Heart left ventricle (tissue), 16 donors: Measurements from ENCODE around the gene JAG1. TPM values are rescaled to one million over a fixed set of nuclear protein-coding genes. Genes with fewer than 3 reads are reported as not detected.
A peak's percentile ranks its signal among the peaks of the same experiment; 100 is the strongest.

Experiments used
- ATAC-seq, 4 donors: fragments of 200-7000 bp; cut with Tn5 transposase; one replicate each; pipeline ENCODE4 v1.9.1; 2020 to 2022; ENCODE audit warnings: moderate library complexity in 4 of 4, mild to moderate bottlenecking in 3 of 4, moderate number of reproducible peaks in 1 of 4
- DNase-seq, 5 donors: peaks; one replicate each; pipeline ENCODE4 v3.0.0-alpha.2; 2020
- H3K27ac ChIP-seq, 12 donors: fragments of 200-600 bp; sonication (generic) in 4 of 12; one replicate each; pipeline versions ENCODE4 v1.5.0 to v1.8.0; 2016 to 2022; ENCODE audit warnings: mild to moderate bottlenecking in 2 of 12
- H3K27me3 ChIP-seq, 9 donors: fragments of 200-600 bp; sonication (generic) in 2 of 9; one replicate each; pipeline versions ENCODE4 v1.5.1 to v1.8.0; 2016 to 2022; ENCODE audit warnings: mild to moderate bottlenecking in 3 of 9
- H3K36me3 ChIP-seq, 9 donors: fragments of 200-600 bp; sonication (generic) in 2 of 9; one replicate each; pipeline versions ENCODE4 v1.5.0 to v1.8.0; 2018 to 2022; ENCODE audit warnings: mild to moderate bottlenecking in 2 of 9
- H3K4me1 ChIP-seq, 12 donors: fragments of 200-600 bp; sonication (generic) in 4 of 12; one replicate each; pipeline versions ENCODE4 v1.5.0 to v1.8.0; 2016 to 2022; ENCODE audit warnings: mild to moderate bottlenecking in 3 of 12
- H3K4me3 ChIP-seq, 12 donors: fragments of 200-600 bp; sonication (generic) in 4 of 12; one replicate each; pipeline versions ENCODE4 v1.5.0 to v1.8.0; 2017 to 2022; ENCODE audit warnings: mild to moderate bottlenecking in 9 of 12, moderate library complexity in 4 of 12
- H3K9me3 ChIP-seq, 12 donors: fragments of 200-600 bp; sonication (generic) in 4 of 12; one replicate each; pipeline versions ENCODE4 v1.5.0 to v1.8.0; 2016 to 2022; ENCODE audit warnings: mild to moderate bottlenecking in 1 of 12
- CTCF ChIP-seq, 12 donors: fragments of 200-600 bp; sonication (generic) in 4 of 12; IDR thresholded peaks; one replicate each; pipeline versions ENCODE4 v1.5.0 to v1.8.0; 2018 to 2022; ENCODE audit warnings: antibody characterized with exemption in 12 of 12, mild to moderate bottlenecking in 5 of 12
- POLR2A ChIP-seq, 2 donors: fragments of 450-650 bp; IDR thresholded peaks; one replicate each; pipeline ENCODE4 v1.6.1; 2017; ENCODE audit warnings: antibody characterized with exemption in 2 of 2, mild to moderate bottlenecking in 2 of 2, moderate library complexity in 2 of 2
- WGBS, 4 donors: extraction: QIAGEN DNeasy Blood & Tissue Kit in 2 of 4; methylation state at CpG; one replicate each; pipeline versions ENCODE4 v1.1.5 to v1.1.7; 2013 to 2018; 5-methylcytosine and 5-hydroxymethylcytosine counted together
- intact Hi-C, 10 donors: fragments of 100-400 bp; cut with DNase I; formaldehyde crosslinking; loops; one replicate each; pipeline versions ENCODE4 v1.11.1 to v1.14.2; 2022
- polyA plus RNA-seq, 2 donors: library from polyadenylated mRNA; stranded (reverse); fragments of 200-250 nt; gene quantifications; one replicate each; pipeline ENCODE4 v1.2.3, GENCODE V29; 2013
- total RNA-seq, 9 donors: library from RNA; depleted of rRNA in 2 of 9; stranded (reverse); fragments of >200 nt in 2 of 9; fragmentation: NEBNext Ultra II Directional in 3 of 9; extraction: Animal tissue kit (Norgen Biotek cat#: 25700) in 3 of 9; gene quantifications; one replicate each; pipeline versions ENCODE4 v1.1.0 to v1.2.4, GENCODE V29; 2016 to 2023
- donor health status: ischemic (EF 13 %, LVEDD 7.1; RV severe dilation, severe dysfunction).
- donor health status: healthy with polysubstance abuse.
- donor health status: DM: no; HTN: yes; CAD: no.
- donor health status: DM: no; HTN: no; CAD: no.
- donor health status: ischemic (EF 25% LVEDD 6.9; RV normal size, moderate dysfunction).
- donor health status: ischemic (EF 25% LVEDD 5.7; RV mildly dilated, moderate dysfunction).
- donor health status: healthy.
- donor health status: DM: yes; HTN: yes; CAD: no.
- donor health status: ischemic (EF 35%, LVEDD 5.7; RV mildly dilated, moderate dysfunction).
- donor health status: nonischemic (EF 11% LVEDD 7.7; RV severe dilation, severe dysfunction).
- donor health status: DM: yes; HTN: yes; CAD: no.
- donor health status: PGD.
- donor health status: ischemic (EF 29% LVEDD 5.4; RV normal size, mild dysfunction).
- donor health status: nonischemic (EF 23%, LVEDD 6.1; RV moderate dilation, normal function).

JAG1 gene
- total and polyA plus RNA-seq, 11 donors: 12.5 to 42.6 (median 24.9) TPM

GRCh38 chr20:10611357-10611756 is 62.4 kb downstream of the JAG1 start:
- intact Hi-C loops: loop anchor here in 2 of 10 donors (1.0 to 5.0 kb wide), 3 partner anchors 61 to 663 kb away; partner anchors contain the start of gene JAG1 (in 1 of the 2)
- no peak overlapping the region for H3K4me3 ChIP-seq
- ATAC-seq (peak in 3 of 4 donors; percentile 65 to 72 (median 66)), DNase-seq (peak; percentile 58 to 72 (median 69))
- peak overlapping the region in 6 of 12 donors; percentile 22 to 92 (median 74) for H3K27ac ChIP-seq
- no peaks in the 10 kb centered on the region for H3K27me3 ChIP-seq
- H3K4me1 ChIP-seq: peaks cover 0 to 32% (median 6%) of the 10 kb centered on the region in 12 donors
- 22 to 62% (median 43%) methylated on average over 1 of the region's 1 CpG for WGBS, 4 donors
- TF ChIP-seq POLR2A (IDR thresholded peaks at IDR 0.05) (no peak), CTCF (IDR thresholded peaks at IDR 0.05) (peak; percentile 32 to 69 (median 50))
- no peaks in the 10 kb centered on the region for H3K9me3 ChIP-seq
- H3K36me3 ChIP-seq: peaks cover 0 to 5% (median 0%) of the 10 kb centered on the region in 9 donors

- Histone ChIP-seq H3K9me3 (peaks cover 0 to 9% (median 0%) of the 10 kb centered on the region in 12 donors), H3K36me3 (peaks cover 0 to 5% (median 0%) of the 10 kb centered on the region in 9 donors), H3K4me1 (peaks cover 0 to 43% (median 6%) of the 10 kb centered on the region in 12 donors), H3K4me3 (no peak overlapping the region), H3K27me3 (no peaks in the 10 kb centered on the region), H3K27ac (peak overlapping the region in 11 of 12 donors; percentile 14 to 96 (median 78))
- ATAC-seq (peak; percentile 14 to 66 (median 60)), DNase-seq (peak; percentile 36 to 74 (median 50))
- intact Hi-C loops: loop anchor here in 1 of 10 donors (5.0 kb wide), 2 partner anchors 62 to 662 kb away; partner anchors contain the start of gene JAG1
- no peak for TF ChIP-seq CTCF (IDR thresholded peaks at IDR 0.05)
- TF ChIP-seq POLR2A (IDR thresholded peaks at IDR 0.05): no peak
- WGBS, 4 donors: 55 to 74% (median 59%) methylated on average over 5 of the region's 5 CpGs
Observed at GRCh38 chr20:10610251-10610650, 63.5 kb downstream of the JAG1 start.

GRCh38 chr20:10609770-10610169 is 64.0 kb downstream of the JAG1 start:
- no peak for DNase-seq
- peak in 2 of 4 donors; percentile 49 to 52 for ATAC-seq
- Histone ChIP-seq H3K4me1 (peaks cover 0 to 48% (median 6%) of the 10 kb centered on the region in 12 donors), H3K27ac (peak overlapping the region; percentile 66 to 96 (median 76)), H3K4me3 (no peak overlapping the region), H3K27me3 (no peaks in the 10 kb centered on the region), H3K9me3 (peaks cover 0 to 11% (median 0%) of the 10 kb centered on the region in 12 donors), H3K36me3 (peaks cover 0 to 5% (median 0%) of the 10 kb centered on the region in 9 donors)
- TF ChIP-seq CTCF (IDR thresholded peaks at IDR 0.05): no peak
- TF ChIP-seq POLR2A (IDR thresholded peaks at IDR 0.05): no peak
- intact Hi-C loops: loop anchor here in 1 of 10 donors (5.0 kb wide), 2 partner anchors 63 to 663 kb away; partner anchors contain the start of gene JAG1

GRCh38 chr20:10609276-10609675 is 64.5 kb downstream of the JAG1 start:
- Histone ChIP-seq H3K4me1 (peaks cover 0 to 52% (median 6%) of the 10 kb centered on the region in 12 donors), H3K4me3 (no peak overlapping the region), H3K36me3 (peaks cover 0 to 4% (median 0%) of the 10 kb centered on the region in 9 donors), H3K9me3 (peaks cover 0 to 11% (median 0%) of the 10 kb centered on the region in 12 donors), H3K27ac (peak overlapping the region; percentile 66 to 96 (median 76)), H3K27me3 (no peaks in the 10 kb centered on the region)
- TF ChIP-seq POLR2A (IDR thresholded peaks at IDR 0.05): no peak
- no peak for TF ChIP-seq CTCF (IDR thresholded peaks at IDR 0.05)
- DNase-seq (peak in 4 of 5 donors; percentile 69 to 83 (median 74)), ATAC-seq (peak; percentile 32 to 73 (median 68))
- intact Hi-C loops: no loop called here
- WGBS, 4 donors: 66 to 81% (median 79%) methylated on average over 2 of the region's 2 CpGs
